A673 (cell line): Measurements from ENCODE around the gene PMVK. TPM values are rescaled to one million over a fixed set of nuclear protein-coding genes. Genes with fewer than 3 reads are reported as not detected.

Experiments
- BruUV-seq: library from RNA; stranded (reverse); fragments of 400-500 nt; replicated peaks from 2 replicates; lab custom pipeline; 2021; lab: Mats Ljungman, UMichigan
- CTCF ChIA-PET: fragments of 300-600 bp; sonication (Branson Sonifier 250); formaldehyde crosslinking; loops from one replicate; lab custom pipeline; 2022; ENCODE audit warnings: antibody characterized with exemption; lab: Charles Lee
- POLR2A ChIA-PET: fragments of 300-600 bp; sonication (Branson Sonifier 250); formaldehyde crosslinking; loops from one replicate; lab custom pipeline; 2022; ENCODE audit warnings: antibody characterized with exemption; ENCODE audit not compliant: low non-redundant PET; lab: Charles Lee
- DNase-seq: peaks from one replicate; pipeline ENCODE4 v3.0.0-alpha.2; 2015; ENCODE audit warnings: low spot score
- H3K27ac ChIP-seq: fragments of 200-600 bp; sonication (generic); 2 replicates; pipeline ENCODE4 v1.5.1; 2016; ENCODE audit warnings: mixed run types, low read depth, mild to moderate bottlenecking, mixed read lengths, antibody characterized with exemption, low read length; ENCODE audit not compliant: poor library complexity, severe bottlenecking
- H3K27me3 ChIP-seq: fragments of 200-600 bp; sonication (generic); replicated peaks from 2 replicates; pipeline ENCODE4 v1.6.1; 2017; ENCODE audit warnings: mixed run types, low read depth, mild to moderate bottlenecking, mixed read lengths, antibody characterized with exemption, low read length; ENCODE audit not compliant: insufficient read depth, poor library complexity
- H3K36me3 ChIP-seq: fragments of 200-600 bp; sonication (generic); 2 replicates; pipeline ENCODE4 v1.6.1; 2016; ENCODE audit warnings: mixed run types, mild to moderate bottlenecking, mixed read lengths, antibody characterized with exemption, low read length; ENCODE audit not compliant: insufficient read depth, poor library complexity, severe bottlenecking
- H3K4me1 ChIP-seq: fragments of 200-600 bp; sonication (generic); 2 replicates; pipeline ENCODE4 v1.6.1; 2017; ENCODE audit warnings: mixed run types, mild to moderate bottlenecking, mixed read lengths, antibody characterized with exemption, low read length; ENCODE audit not compliant: insufficient read depth, poor library complexity, severe bottlenecking
- H3K4me3 ChIP-seq: fragments of 200-600 bp; sonication (generic); 2 replicates; pipeline ENCODE4 v1.5.1; 2016; ENCODE audit warnings: low read depth, mixed run types, mild to moderate bottlenecking, mixed read lengths, low read length; ENCODE audit not compliant: poor library complexity, severe bottlenecking
- H3K9me3 ChIP-seq: fragments of 200-600 bp; sonication (generic); 2 replicates; pipeline ENCODE4 v1.6.1; 2016; ENCODE audit warnings: mixed run types, low read depth, mild to moderate bottlenecking, mixed read lengths, antibody characterized with exemption, low read length; ENCODE audit not compliant: poor library complexity, severe bottlenecking
- CTCF ChIP-seq: fragments of 300-800, 200-600 bp; sonication (generic); conservative IDR thresholded peaks from 2 replicates; pipeline ENCODE4 v1.5.1; 2017; ENCODE audit warnings: low read depth, mild to moderate bottlenecking, antibody characterized with exemption, low read length, moderate library complexity, mixed read lengths
- EZH2 ChIP-seq: fragments of 200-600 bp; sonication (generic); IDR thresholded peaks from 2 replicates; pipeline ENCODE4 v1.6.1; 2017; ENCODE audit warnings: borderline replicate concordance, low read depth, mild to moderate bottlenecking, mixed read lengths, antibody characterized with exemption, low read length; ENCODE audit not compliant: poor library complexity, severe bottlenecking
- intact Hi-C: fragments of 100-400 bp; cut with micrococcal nuclease; formaldehyde crosslinking; loops from one replicate; pipeline ENCODE4 v1.10.0; 2022; ENCODE audit not compliant: unreplicated experiment
- total RNA-seq: library from RNA; stranded (reverse); gene quantifications from 2 replicates; pipeline ENCODE4 v1.2.3, GENCODE V29; 2021

PMVK gene
- total RNA-seq, 1 experiment from 2014 or later = 30.8 TPM

- intact Hi-C loops = no loop called here
- POLR2A ChIA-PET = no interaction called here
- CTCF ChIA-PET = no interaction called here
Measured at GRCh38 chr1:154912755-154913154, 23.8 kb downstream of the PMVK start.

GRCh38 chr1:154911691-154912550 lies 24.6 kb downstream of the PMVK start:
- H3K27me3 ChIP-seq = no peaks in the 10 kb centered on the region
- BruUV-seq = no TSS peak
- no peak overlapping the region for H3K4me3 ChIP-seq
- no peaks in the 10 kb centered on the region for H3K36me3 ChIP-seq
- CTCF ChIA-PET = no interaction called here
- H3K9me3 ChIP-seq = no peaks in the 10 kb centered on the region
- POLR2A ChIA-PET = no interaction called here
- no peak for DNase-seq
- H3K4me1 ChIP-seq = no peaks in the 10 kb centered on the region
- H3K27ac ChIP-seq = no peak overlapping the region
- TF ChIP-seq EZH2 = no peak
- TF ChIP-seq CTCF = no peak
- intact Hi-C loops = no loop called here

More at GRCh38 chr1:154912755-154913154, 23.8 kb downstream of the PMVK start:
- no TSS peak for BruUV-seq
- no peak overlapping the region for H3K27ac ChIP-seq
- no peaks in the 10 kb centered on the region for H3K27me3 ChIP-seq
- H3K9me3 ChIP-seq = no peaks in the 10 kb centered on the region
- no peak for DNase-seq
- no peak overlapping the region for H3K4me3 ChIP-seq
- no peak for TF ChIP-seq CTCF
- TF ChIP-seq EZH2 = no peak
- no peaks in the 10 kb centered on the region for H3K4me1 ChIP-seq
- no peaks in the 10 kb centered on the region for H3K36me3 ChIP-seq

GRCh38 chr1:154910851-154911250 lies 25.7 kb downstream of the PMVK start:
- Histone ChIP-seq H3K4me3 (no peak overlapping the region), H3K36me3 (no peaks in the 10 kb centered on the region), H3K9me3 (no peaks in the 10 kb centered on the region), H3K4me1 (no peaks in the 10 kb centered on the region), H3K27me3 (no peaks in the 10 kb centered on the region), H3K27ac (no peak overlapping the region)
- CTCF ChIA-PET = no interaction called here
- BruUV-seq = no TSS peak
- no peak for DNase-seq
- intact Hi-C loops = no loop called here
- POLR2A ChIA-PET = no interaction called here
- TF ChIP-seq CTCF (no peak), EZH2 (no peak)
